ENCODE data around the gene RPAIN. TPM values are rescaled to one million over a fixed set of nuclear protein-coding genes. Genes with fewer than 3 reads are reported as not detected.

RPAIN gene
- polyA plus RNA-seq (2013) = 53.6 TPM

- POLR2A ChIA-PET = interaction anchor here (1.8 kb wide), 1 partner anchor 19 kb away, joined by 13 read pairs; the partner anchor contains the start of gene C1QBP
- Histone ChIP-seq H3K4me1 (ENCODE audit: control extremely low read depth in 1 of 4, control insufficient read depth in 4 of 4, insufficient read depth in 4 of 4, low read length in 3 of 4) (peaks cover 12 to 34% (median 20%) of the 10 kb centered on the region in 4 experiments), H3K4me3 (ENCODE audit: control insufficient read depth in 1 of 7, extremely low read depth in 1 of 7, insufficient read depth in 4 of 7, low read depth in 2 of 7, low read length in 6 of 7) (peak within 1 kb of the TSS; percentile 66 to 100 (median 98)), H3K27ac (ENCODE audit: insufficient read depth in 1 of 2, low read depth in 1 of 2, low read length in 2 of 2, poor library complexity in 1 of 2, severe bottlenecking in 2 of 2) (peak within 1 kb of the TSS; percentile 89 to 96), H3K27me3 (replicated peaks in 2 of 5; ENCODE audit: control insufficient read depth in 4 of 5, insufficient read depth in 5 of 5, low read length in 4 of 5) (no peaks in the 10 kb centered on the region), H3K9me3 (ENCODE audit: control extremely low read depth in 1 of 5, control insufficient read depth in 4 of 5, insufficient read depth in 2 of 5, low read depth in 1 of 5, low read length in 4 of 5) (no peaks in the 10 kb centered on the region), H3K36me3 (ENCODE audit: control insufficient read depth in 4 of 4, insufficient read depth in 4 of 4, low read length in 3 of 4) (peaks cover 14 to 58% (median 29%) of the 10 kb centered on the region in 4 experiments)
- WGBS (ENCODE audit: insufficient coverage) = 0% methylated on average over 27 of the region's 41 CpGs
- CTCF ChIA-PET = interaction anchor here (1.1 to 3.6 kb wide), 3 partner anchors 10 to 19 kb away, joined by 3 to 17 read pairs (median 5); partner anchors contain the start of gene C1QBP
- peak; percentile 89 to 96 (median 95) for DNase-seq
Measured at GRCh38 chr17:5419959-5420653, at the start of gene RPAIN. TSS of gene RPAIN (plus strand) at chr17:5420182. CDS start at chr17:5420211, 29 bp downstream.

GRCh38 chr17:5370411-5370810, 49.6 kb upstream of the RPAIN start:
- 100% methylated on average over 1 of the region's 4 CpGs for WGBS (ENCODE audit: insufficient coverage)
- Histone ChIP-seq H3K27ac (ENCODE audit: insufficient read depth in 1 of 2, low read depth in 1 of 2, low read length in 2 of 2, poor library complexity in 1 of 2, severe bottlenecking in 2 of 2) (no peak overlapping the region), H3K27me3 (replicated peaks in 2 of 5; ENCODE audit: control insufficient read depth in 4 of 5, insufficient read depth in 5 of 5, low read length in 4 of 5) (no peaks in the 10 kb centered on the region), H3K4me1 (ENCODE audit: control extremely low read depth in 1 of 4, control insufficient read depth in 4 of 4, insufficient read depth in 4 of 4, low read length in 3 of 4) (no peaks in the 10 kb centered on the region), H3K9me3 (ENCODE audit: control extremely low read depth in 1 of 5, control insufficient read depth in 4 of 5, insufficient read depth in 2 of 5, low read depth in 1 of 5, low read length in 4 of 5) (no peaks in the 10 kb centered on the region), H3K4me3 (ENCODE audit: control insufficient read depth in 1 of 7, extremely low read depth in 1 of 7, insufficient read depth in 4 of 7, low read depth in 2 of 7, low read length in 6 of 7) (no peak overlapping the region), H3K36me3 (ENCODE audit: control insufficient read depth in 4 of 4, insufficient read depth in 4 of 4, low read length in 3 of 4) (peaks cover 9 to 73% (median 53%) of the 10 kb centered on the region in 4 experiments)
- ChIA-PET POLR2A (no interaction called here), CTCF (no interaction called here)
- no peak for DNase-seq

- Histone ChIP-seq H3K9me3 (ENCODE audit: control extremely low read depth in 1 of 5, control insufficient read depth in 4 of 5, insufficient read depth in 2 of 5, low read depth in 1 of 5, low read length in 4 of 5) (no peaks in the 10 kb centered on the region), H3K36me3 (ENCODE audit: control insufficient read depth in 4 of 4, insufficient read depth in 4 of 4, low read length in 3 of 4) (peaks cover 12 to 82% (median 60%) of the 10 kb centered on the region in 4 experiments), H3K4me1 (ENCODE audit: control extremely low read depth in 1 of 4, control insufficient read depth in 4 of 4, insufficient read depth in 4 of 4, low read length in 3 of 4) (no peaks in the 10 kb centered on the region), H3K27ac (ENCODE audit: insufficient read depth in 1 of 2, low read depth in 1 of 2, low read length in 2 of 2, poor library complexity in 1 of 2, severe bottlenecking in 2 of 2) (no peak overlapping the region), H3K4me3 (ENCODE audit: control insufficient read depth in 1 of 7, extremely low read depth in 1 of 7, insufficient read depth in 4 of 7, low read depth in 2 of 7, low read length in 6 of 7) (no peak overlapping the region), H3K27me3 (replicated peaks in 2 of 5; ENCODE audit: control insufficient read depth in 4 of 5, insufficient read depth in 5 of 5, low read length in 4 of 5) (no peaks in the 10 kb centered on the region)
- DNase-seq = no peak
- ChIA-PET CTCF (no interaction called here), POLR2A (no interaction called here)
- 98% methylated on average over 4 of the region's 6 CpGs for WGBS (ENCODE audit: insufficient coverage)
Measured at GRCh38 chr17:5373112-5373511, 46.9 kb upstream of the RPAIN start.

GRCh38 chr17:5378566-5379207, 41.3 kb upstream of the RPAIN start:
- Histone ChIP-seq H3K4me1 (ENCODE audit: control extremely low read depth in 1 of 4, control insufficient read depth in 4 of 4, insufficient read depth in 4 of 4, low read length in 3 of 4) (no peaks in the 10 kb centered on the region), H3K27ac (ENCODE audit: insufficient read depth in 1 of 2, low read depth in 1 of 2, low read length in 2 of 2, poor library complexity in 1 of 2, severe bottlenecking in 2 of 2) (no peak overlapping the region), H3K4me3 (ENCODE audit: control insufficient read depth in 1 of 7, extremely low read depth in 1 of 7, insufficient read depth in 4 of 7, low read depth in 2 of 7, low read length in 6 of 7) (no peak overlapping the region), H3K27me3 (replicated peaks in 2 of 5; ENCODE audit: control insufficient read depth in 4 of 5, insufficient read depth in 5 of 5, low read length in 4 of 5) (no peaks in the 10 kb centered on the region), H3K36me3 (ENCODE audit: control insufficient read depth in 4 of 4, insufficient read depth in 4 of 4, low read length in 3 of 4) (peaks cover 15 to 86% (median 75%) of the 10 kb centered on the region in 4 experiments), H3K9me3 (ENCODE audit: control extremely low read depth in 1 of 5, control insufficient read depth in 4 of 5, insufficient read depth in 2 of 5, low read depth in 1 of 5, low read length in 4 of 5) (no peaks in the 10 kb centered on the region)
- 100% methylated on average over 3 of the region's 3 CpGs for WGBS (ENCODE audit: insufficient coverage)
- DNase-seq = no peak
- ChIA-PET POLR2A (no interaction called here), CTCF (interaction anchor here (0.9 to 1.4 kb wide), 3 partner anchors 9 to 61 kb away, joined by 3 to 5 read pairs (median 3); no protein-coding TSS in a partner anchor)

- peaks cover 18 to 91% (median 73%) of the 10 kb centered on the region in 4 experiments for H3K36me3 ChIP-seq (ENCODE audit: control insufficient read depth in 4 of 4, insufficient read depth in 4 of 4, low read length in 3 of 4)
- no peak for DNase-seq
- H3K27ac ChIP-seq (ENCODE audit: insufficient read depth in 1 of 2, low read depth in 1 of 2, low read length in 2 of 2, poor library complexity in 1 of 2, severe bottlenecking in 2 of 2) = no peak overlapping the region
- WGBS (ENCODE audit: insufficient coverage) = 88% methylated on average over 10 of the region's 11 CpGs
- H3K9me3 ChIP-seq (ENCODE audit: control extremely low read depth in 1 of 5, control insufficient read depth in 4 of 5, insufficient read depth in 2 of 5, low read depth in 1 of 5, low read length in 4 of 5) = no peaks in the 10 kb centered on the region
- ChIA-PET CTCF (interaction anchor here (0.9 to 1.6 kb wide), 3 partner anchors 11 to 60 kb away, joined by 3 to 5 read pairs (median 3); no protein-coding TSS in a partner anchor), POLR2A (no interaction called here)
- H3K27me3 ChIP-seq (replicated peaks in 2 of 5; ENCODE audit: control insufficient read depth in 4 of 5, insufficient read depth in 5 of 5, low read length in 4 of 5) = no peaks in the 10 kb centered on the region
- H3K4me3 ChIP-seq (ENCODE audit: control insufficient read depth in 1 of 7, extremely low read depth in 1 of 7, insufficient read depth in 4 of 7, low read depth in 2 of 7, low read length in 6 of 7) = no peak overlapping the region
- H3K4me1 ChIP-seq (ENCODE audit: control extremely low read depth in 1 of 4, control insufficient read depth in 4 of 4, insufficient read depth in 4 of 4, low read length in 3 of 4) = no peaks in the 10 kb centered on the region
Measured at GRCh38 chr17:5379351-5380107, 40.5 kb upstream of the RPAIN start.

- no peaks in the 10 kb centered on the region for H3K9me3 ChIP-seq (ENCODE audit: control extremely low read depth in 1 of 5, control insufficient read depth in 4 of 5, insufficient read depth in 2 of 5, low read depth in 1 of 5, low read length in 4 of 5)
- ChIA-PET CTCF (interaction anchor here (0.7 to 1.6 kb wide), 6 partner anchors 10 to 131 kb away, joined by 3 to 7 read pairs (median 4); no protein-coding TSS in a partner anchor), POLR2A (no interaction called here)
- no peak overlapping the region for H3K27ac ChIP-seq (ENCODE audit: insufficient read depth in 1 of 2, low read depth in 1 of 2, low read length in 2 of 2, poor library complexity in 1 of 2, severe bottlenecking in 2 of 2)
- peaks cover 21 to 93% (median 75%) of the 10 kb centered on the region in 4 experiments for H3K36me3 ChIP-seq (ENCODE audit: control insufficient read depth in 4 of 4, insufficient read depth in 4 of 4, low read length in 3 of 4)
- H3K4me3 ChIP-seq (ENCODE audit: control insufficient read depth in 1 of 7, extremely low read depth in 1 of 7, insufficient read depth in 4 of 7, low read depth in 2 of 7, low read length in 6 of 7) = no peak overlapping the region
- 88% methylated on average over 7 of the region's 7 CpGs for WGBS (ENCODE audit: insufficient coverage)
- DNase-seq = no peak
- no peaks in the 10 kb centered on the region for H3K4me1 ChIP-seq (ENCODE audit: control extremely low read depth in 1 of 4, control insufficient read depth in 4 of 4, insufficient read depth in 4 of 4, low read length in 3 of 4)
- no peaks in the 10 kb centered on the region for H3K27me3 ChIP-seq (replicated peaks in 2 of 5; ENCODE audit: control insufficient read depth in 4 of 5, insufficient read depth in 5 of 5, low read length in 4 of 5)
Measured at GRCh38 chr17:5380491-5381135, 39.4 kb upstream of the RPAIN start.
